Psoas muscle (tissue), 8 donors: ENCODE measurements around the gene EGLN3. TPM values are rescaled to one million over a fixed set of nuclear protein-coding genes. Genes with fewer than 3 reads are reported as not detected.

ENCODE experiments used
- ATAC-seq, 4 donors: fragments of 200-7000 bp; cut with Tn5 transposase; one replicate each; pipeline ENCODE4 v1.9.1; 2020; ENCODE audit warnings: moderate library complexity in 3 of 4, mild to moderate bottlenecking in 2 of 4
- DNase-seq, 2 donors: peaks; one replicate each; pipeline ENCODE4 v3.0.0-alpha.2; 2020
- H3K27ac ChIP-seq: fragments of 200-600 bp; one replicate; pipeline ENCODE4 v1.8.0; 2022
- H3K27me3 ChIP-seq, 3 donors: fragments of 200-600 bp in 1 of 3; one replicate each; pipeline versions ENCODE4 v1.6.1 to v1.8.0; 2013 to 2022; ENCODE audit warnings: low read length in 2 of 3, mild to moderate bottlenecking in 2 of 3, moderate library complexity in 1 of 3; ENCODE audit not compliant: insufficient read depth in 3 of 3
- H3K36me3 ChIP-seq, 2 donors: fragments of 200-600 bp in 1 of 2; one replicate each; pipeline versions ENCODE4 v1.6.1 to v1.8.0; 2013 to 2022; ENCODE audit warnings: low read depth in 1 of 2, mild to moderate bottlenecking in 1 of 2, moderate library complexity in 1 of 2; ENCODE audit not compliant: insufficient read depth in 1 of 2
- H3K4me1 ChIP-seq: fragments of 200-600 bp; one replicate; pipeline ENCODE4 v1.8.0; 2022
- H3K4me3 ChIP-seq: fragments of 200-600 bp; one replicate; pipeline ENCODE4 v1.8.0; 2022; ENCODE audit warnings: mild to moderate bottlenecking
- H3K9me3 ChIP-seq: fragments of 200-600 bp; one replicate; pipeline ENCODE4 v1.8.0; 2022
- WGBS, 3 donors: extraction: QIAGEN DNeasy Blood & Tissue Kit; methylation state at CpG; one replicate each; pipeline versions ENCODE4 v1.1.6 to v1.1.7; 2013; 5-methylcytosine and 5-hydroxymethylcytosine counted together
- intact Hi-C, 2 donors: fragments of 100-400 bp; cut with DNase I; formaldehyde crosslinking; loops; one replicate each; pipeline versions ENCODE4 v1.11.0 to v1.14.2; 2022
- long read RNA-seq, 2 donors: library from polyadenylated mRNA; unstranded; transcript quantifications; one replicate each; pipeline ENCODE4 v2.0.0, GENCODE V29; 2021
- polyA plus RNA-seq, 3 donors: library from polyadenylated mRNA; stranded (reverse); fragments of 200-250 nt; gene quantifications; one replicate each; pipeline ENCODE4 v1.2.3, GENCODE V29; 2013
- total RNA-seq, 4 donors: library from RNA; stranded (reverse); fragmentation: NEBNext Ultra II Directional in 2 of 4; extraction: Animal tissue kit (Norgen Biotek cat#: 25700) in 2 of 4; gene quantifications; one replicate each; pipeline versions ENCODE4 v1.2.1 to v1.2.4, GENCODE V29; 2021 to 2023
- TF ChIP-seq, protein P1 (sequence below): fragments of 200-600 bp; IDR thresholded peaks from one replicate; pipeline ENCODE4 v1.8.0; 2022; ENCODE audit warnings: antibody characterized with exemption
- donor health status: healthy with polysubstance abuse.
- donor health status: DM: no; HTN: no; CAD: no; lungs with moderate emphysema.
- donor health status: Bipolar disorder and iron deficiency.
- donor health status: healthy.
- donor health status: DM: yes; HTN: yes; CAD: no.
- donor health status: DM: no; HTN: no; CAD: no.
- donor health status: DM: no; HTN: no; CAD: no.
- donor health status: DM: yes; HTN: yes; CAD: no.

The EGLN3 gene
- total RNA-seq, result 10 to 100 TPM in 3 of 4 donors, 1 to 10 TPM in 1; 6.7 to 58.7 (median 20.6) TPM
- 10 to 100 TPM in 1 of 3 donors, 1 to 10 TPM in 2; 7.4 to 19.5 (median 7.7) TPM for polyA plus RNA-seq
- long read RNA-seq, donor 1, transcript EGLN3-201 (5 exons, 2,709 nt), result major isoform, 86 of 98 reads
- long read RNA-seq, donor 1, partial matches to known transcripts, result 0 of 98 reads
- long read RNA-seq, donor 1, other reads (novel, unspliced or antisense), result 5 of 98 reads
- long read RNA-seq, donor 2, transcript EGLN3-201 (5 exons, 2,709 nt), result major isoform, 13 of 15 reads
- long read RNA-seq, donor 2, partial matches to known transcripts, result 0 of 15 reads
- long read RNA-seq, donor 2, other reads (novel, unspliced or antisense), result 1 of 15 reads

DNA sequence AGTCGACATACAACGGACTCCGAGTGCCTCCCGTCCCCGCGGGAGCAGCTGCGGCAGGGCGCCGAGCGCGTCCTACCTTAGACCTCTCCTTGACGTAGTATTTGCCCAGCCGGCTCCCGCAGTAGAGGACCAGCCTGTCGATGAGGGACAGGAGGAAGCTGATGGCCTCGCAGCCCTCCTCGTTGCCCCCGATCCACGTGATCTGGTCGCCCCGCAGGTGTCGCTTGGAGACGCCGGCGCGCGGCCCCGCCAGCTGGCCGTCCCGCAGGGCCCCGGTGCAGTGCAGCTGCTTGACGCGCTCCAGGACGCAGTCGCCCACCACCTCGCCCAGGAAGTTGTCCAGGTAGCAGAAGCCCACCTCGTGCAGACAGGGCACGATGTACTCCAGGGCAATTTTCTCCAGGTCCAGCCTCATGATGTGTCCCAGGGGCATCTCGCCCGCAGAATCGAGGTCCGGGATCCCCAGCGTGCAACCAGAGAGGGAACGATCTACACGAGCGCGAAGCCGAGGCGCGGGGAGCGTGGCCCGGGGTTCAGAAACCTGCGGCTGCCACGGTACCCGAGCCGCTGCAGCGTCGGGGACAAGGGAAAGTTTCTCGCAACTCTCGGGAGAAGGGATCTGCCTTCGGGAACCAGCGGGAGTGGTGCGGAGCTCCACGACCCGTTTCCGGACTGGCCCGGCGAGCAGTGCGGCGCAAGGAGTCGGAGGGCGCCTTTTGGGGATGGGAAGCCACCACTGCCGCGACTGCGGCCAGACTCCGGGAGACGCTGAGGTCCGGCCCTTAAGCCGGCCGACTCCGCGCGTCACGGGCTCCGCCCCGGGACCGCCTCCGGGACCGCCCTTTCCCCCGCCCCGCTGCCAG lies at the start of gene EGLN3:
TSS of gene EGLN3 (minus strand) at position 755 of the 863 bp plus-strand sequence. CDS start at position 433, 322 bp downstream.
- peak within 1 kb of the TSS; percentile 81 for H3K4me3 ChIP-seq
- H3K27ac ChIP-seq, result peak within 1 kb of the TSS; percentile 86
- WGBS, 3 donors, result 0 to 1% (median 1%) methylated on average over 69 to 91 of the region's 91 CpGs
- intact Hi-C loops, result loop anchor here in 1 of 2 donors (5.0 to 10.0 kb wide), 2 partner anchors 182 to 274 kb away; no protein-coding TSS in a partner anchor
- peak; percentile 89 to 94 for DNase-seq
- H3K9me3 ChIP-seq, result no peaks in the 10 kb centered on the region
- ATAC-seq, result peak; percentile 98 to 99 (median 99)
- H3K36me3 ChIP-seq, result no peaks in the 10 kb centered on the region
- no peaks in the 10 kb centered on the region for H3K27me3 ChIP-seq
- TF ChIP-seq, protein P1, sequence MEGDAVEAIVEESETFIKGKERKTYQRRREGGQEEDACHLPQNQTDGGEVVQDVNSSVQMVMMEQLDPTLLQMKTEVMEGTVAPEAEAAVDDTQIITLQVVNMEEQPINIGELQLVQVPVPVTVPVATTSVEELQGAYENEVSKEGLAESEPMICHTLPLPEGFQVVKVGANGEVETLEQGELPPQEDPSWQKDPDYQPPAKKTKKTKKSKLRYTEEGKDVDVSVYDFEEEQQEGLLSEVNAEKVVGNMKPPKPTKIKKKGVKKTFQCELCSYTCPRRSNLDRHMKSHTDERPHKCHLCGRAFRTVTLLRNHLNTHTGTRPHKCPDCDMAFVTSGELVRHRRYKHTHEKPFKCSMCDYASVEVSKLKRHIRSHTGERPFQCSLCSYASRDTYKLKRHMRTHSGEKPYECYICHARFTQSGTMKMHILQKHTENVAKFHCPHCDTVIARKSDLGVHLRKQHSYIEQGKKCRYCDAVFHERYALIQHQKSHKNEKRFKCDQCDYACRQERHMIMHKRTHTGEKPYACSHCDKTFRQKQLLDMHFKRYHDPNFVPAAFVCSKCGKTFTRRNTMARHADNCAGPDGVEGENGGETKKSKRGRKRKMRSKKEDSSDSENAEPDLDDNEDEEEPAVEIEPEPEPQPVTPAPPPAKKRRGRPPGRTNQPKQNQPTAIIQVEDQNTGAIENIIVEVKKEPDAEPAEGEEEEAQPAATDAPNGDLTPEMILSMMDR, result no peak
- peaks cover 22% of the 10 kb centered on the region for H3K4me1 ChIP-seq

DNA sequence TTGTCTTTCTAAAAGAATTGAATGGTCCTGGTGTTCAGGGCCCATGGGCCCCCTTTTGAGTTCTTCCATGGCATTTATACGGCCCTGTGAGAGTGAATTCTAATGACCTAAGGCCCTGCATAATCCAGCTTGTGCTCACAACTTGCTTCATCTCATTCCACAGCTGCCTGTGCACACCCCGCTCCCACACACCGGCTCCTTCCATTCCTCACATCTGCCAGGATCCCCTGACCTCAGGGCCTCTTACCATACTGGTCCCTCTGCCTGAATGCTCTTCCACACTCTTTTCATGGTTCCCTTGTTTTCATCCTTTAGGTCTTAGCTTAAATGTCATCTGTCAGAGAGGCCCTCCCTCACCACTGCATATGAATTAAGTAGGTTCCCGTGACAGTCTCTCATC lies 49.5 kb upstream of the EGLN3 start:
- H3K27ac ChIP-seq, result no peak overlapping the region
- no peaks in the 10 kb centered on the region for H3K4me1 ChIP-seq
- 71 to 87% (median 76%) methylated on average over 4 of the region's 4 CpGs for WGBS, 3 donors
- DNase-seq (no peak), ATAC-seq (no peak)
- H3K4me3 ChIP-seq, result no peak overlapping the region
- no peaks in the 10 kb centered on the region for H3K9me3 ChIP-seq
- H3K36me3 ChIP-seq, result no peaks in the 10 kb centered on the region
- H3K27me3 ChIP-seq, result no peaks in the 10 kb centered on the region
- TF ChIP-seq, protein P1, result no peak
- intact Hi-C loops, result no loop called here

DNA sequence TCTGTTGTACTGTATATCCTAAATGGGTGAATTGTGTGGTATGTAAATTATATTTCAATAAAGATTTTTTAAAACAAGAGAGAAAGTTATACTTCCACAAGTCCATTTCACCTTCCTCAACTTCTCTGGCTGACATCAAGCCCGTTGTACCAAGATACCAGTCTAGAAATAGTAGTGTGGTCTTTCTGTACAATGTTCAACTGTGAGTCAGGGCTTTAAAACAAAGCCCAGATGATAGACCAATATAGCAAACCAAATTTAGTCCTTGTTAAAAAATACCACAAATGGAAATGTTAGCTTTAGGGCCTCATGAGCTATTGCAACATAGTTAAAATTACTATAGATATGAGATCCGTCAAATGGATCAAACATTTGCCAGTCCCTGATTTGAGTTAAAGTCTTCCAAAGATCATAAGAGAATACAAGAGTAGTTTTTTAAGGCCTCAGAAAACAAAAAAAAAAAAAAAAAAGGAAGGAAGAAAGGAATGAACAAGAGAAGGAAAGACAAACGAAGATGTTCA lies 49.0 kb upstream of the EGLN3 start:
- Histone ChIP-seq H3K4me3 (no peak overlapping the region), H3K36me3 (no peaks in the 10 kb centered on the region), H3K27ac (no peak overlapping the region), H3K9me3 (no peaks in the 10 kb centered on the region), H3K27me3 (no peaks in the 10 kb centered on the region), H3K4me1 (no peaks in the 10 kb centered on the region)
- DNase-seq (no peak), ATAC-seq (no peak)
- 94 to 97% (median 95%) methylated on average over 3 of the region's 3 CpGs for WGBS, 3 donors
- TF ChIP-seq, protein P1, result no peak
- intact Hi-C loops, result no loop called here

DNA sequence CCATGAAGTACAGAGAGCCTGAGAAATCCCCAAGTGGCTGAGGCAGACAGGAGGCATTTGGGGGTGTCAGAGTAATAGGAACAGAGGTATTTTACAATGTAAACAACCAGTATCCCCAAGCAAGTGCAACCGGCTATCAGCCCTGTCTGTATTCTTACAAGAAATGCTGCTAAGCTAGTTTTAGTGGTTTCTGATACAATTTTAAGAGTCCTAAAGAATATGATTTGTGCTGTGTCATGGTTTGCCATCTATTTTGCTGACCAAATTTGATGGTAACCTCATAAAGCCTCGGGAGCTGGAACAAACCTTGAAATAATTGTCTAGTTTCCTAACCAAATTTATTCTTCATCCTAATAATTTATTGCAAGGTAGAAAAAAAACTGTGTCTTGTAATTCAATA lies 46.7 kb upstream of the EGLN3 start:
- no peak for ATAC-seq

More for the DNA sequence above, 46.7 kb upstream of the EGLN3 start:
- 68 to 82% (median 69%) methylated on average over 2 of the region's 2 CpGs for WGBS, 3 donors
- Histone ChIP-seq H3K4me3 (no peak overlapping the region), H3K9me3 (no peaks in the 10 kb centered on the region), H3K27me3 (no peaks in the 10 kb centered on the region), H3K4me1 (no peaks in the 10 kb centered on the region), H3K36me3 (no peaks in the 10 kb centered on the region), H3K27ac (no peak overlapping the region)
- TF ChIP-seq, protein P1, result no peak
- intact Hi-C loops, result no loop called here
- DNase-seq, result no peak
